HepG2 (cell line): Measurements from ENCODE around the gene GLDC. TPM values are rescaled to one million over a fixed set of nuclear protein-coding genes. Genes with fewer than 3 reads are reported as not detected.

Source experiments
- ATAC-seq: fragments of 200-7000 bp; cut with Tn5 transposase; 3 replicates; pipeline ENCODE4 v1.9.1; 2020; ENCODE audit warnings: mild to moderate bottlenecking, moderate library complexity
- BruUV-seq: library from RNA; stranded (reverse); fragments of 400-500 nt; replicated peaks from 2 replicates; lab custom pipeline; 2021; lab: Mats Ljungman, UMichigan
- CTCF ChIA-PET: fragments of 300-600 bp; formaldehyde crosslinking; extraction: SDS; loops from one replicate; lab custom pipeline; 2021; ENCODE audit warnings: low total read pairs, inconsistent platforms, low intra/inter-chr PET ratio; lab: Yijun Ruan, JAX
- POLR2A ChIA-PET: fragments of 350-600 bp; sonication (Branson Sonifier 250); formaldehyde crosslinking; loops from one replicate; lab custom pipeline; 2020; ENCODE audit warnings: antibody characterized with exemption, inconsistent platforms; lab: Yijun Ruan, JAX
- DNase-seq: peaks from one replicate; pipeline ENCODE4 v3.0.0-alpha.2; 2015; ENCODE audit warnings: low spot score
- FAIRE-seq: peaks from 3 replicates; lab custom pipeline; 2011; peaks lifted over from hg19 to GRCh38; lab: Jason Lieb, UNC
- H2AFZ ChIP-seq: one replicate; pipeline ENCODE4 v1.6.1; 2011; ENCODE audit warnings: low read length, inconsistent platforms
- H3K27ac ChIP-seq: fragments of 300-600 bp; 3 replicates; pipeline ENCODE4 v1.8.0; 2011; ENCODE audit warnings: mixed run types, mild to moderate bottlenecking, mixed read lengths, low read length, inconsistent platforms; ENCODE audit not compliant: insufficient read depth; ENCODE audit errors: extremely low read length
- H3K27me3 ChIP-seq, 2 experiments: fragments of 200-600 bp in 1 of 2; 2 replicates in 1 of 2; 3 replicates in 1 of 2; pipeline versions ENCODE4 v1.6.0 to v1.8.0; 2011; ENCODE audit warnings: low read length in 2 of 2, mild to moderate bottlenecking in 2 of 2, moderate library complexity in 2 of 2, inconsistent platforms in 1 of 2; ENCODE audit not compliant: insufficient read depth in 2 of 2, control insufficient read depth in 1 of 2
- H3K36me3 ChIP-seq, 2 experiments: fragments of 200-600 bp in 1 of 2; replicated peaks in 1 of 2; 2 replicates in 1 of 2; 3 replicates in 1 of 2; pipeline versions ENCODE4 v1.5.1 to v1.8.0; 2011; ENCODE audit warnings: low read length in 2 of 2, inconsistent platforms in 1 of 2; ENCODE audit not compliant: insufficient read depth in 2 of 2, control insufficient read depth in 1 of 2
- H3K4me1 ChIP-seq: 2 replicates; pipeline ENCODE4 v1.5.1; 2012; ENCODE audit warnings: low read length, inconsistent platforms; ENCODE audit not compliant: insufficient read depth
- H3K4me2 ChIP-seq: 2 replicates; pipeline ENCODE4 v1.6.0; 2011; ENCODE audit warnings: low read depth, low read length, inconsistent platforms
- H3K4me3 ChIP-seq, 3 experiments: fragments of 200-600 bp in 1 of 3; sonication (generic), shearing (Covaris generic) in 1 of 3; replicated peaks in 1 of 3; 2 replicates each; pipeline ENCODE4 v1.5.1; 2011 to 2016; ENCODE audit warnings: low read length in 3 of 3, inconsistent platforms in 2 of 3, low read depth in 2 of 3, mild to moderate bottlenecking in 2 of 3, control low read depth in 1 of 3, mixed read lengths in 1 of 3; ENCODE audit not compliant: insufficient read depth in 1 of 3
- H3K79me2 ChIP-seq: one replicate; pipeline ENCODE4 v1.6.1; 2011; ENCODE audit warnings: low read length, inconsistent platforms; ENCODE audit not compliant: insufficient read depth
- H3K9ac ChIP-seq: 2 replicates; pipeline ENCODE4 v1.6.0; 2011; ENCODE audit warnings: mild to moderate bottlenecking, low read depth, low read length, inconsistent platforms; ENCODE audit not compliant: insufficient read depth
- H3K9me3 ChIP-seq: 2 replicates; pipeline ENCODE4 v1.5.1; 2012; ENCODE audit warnings: mild to moderate bottlenecking, low read length
- H4K20me1 ChIP-seq: 2 replicates; pipeline ENCODE4 v1.6.0; 2011; ENCODE audit warnings: inconsistent platforms, mild to moderate bottlenecking, low read length, moderate library complexity; ENCODE audit not compliant: insufficient read depth
- ATF7-NPFF ChIP-seq: sonication (generic); formaldehyde crosslinking; IDR thresholded peaks from 2 replicates; pipeline ENCODE4 v1.8.1; 2023; ENCODE audit warnings: mild to moderate bottlenecking, low read depth, missing genetic modification reagents, moderate library complexity
- GATA4 ChIP-seq: sonication (generic); IDR thresholded peaks from 2 replicates; pipeline ENCODE4 v1.6.1; 2016; ENCODE audit warnings: antibody characterized with exemption, low read depth, borderline replicate concordance
- MAFF ChIP-seq: IDR thresholded peaks from 2 replicates; pipeline ENCODE4 v1.6.1; 2011; ENCODE audit warnings: low read depth, low read length, improper control_type of control experiment
- MEF2D ChIP-seq: sonication (generic); formaldehyde crosslinking; IDR thresholded peaks from 2 replicates; pipeline ENCODE4 v1.5.1; 2020; ENCODE audit warnings: mild to moderate bottlenecking, missing genetic modification reagents
- SMAD1 ChIP-seq: sonication (generic); formaldehyde crosslinking; IDR thresholded peaks from 2 replicates; pipeline ENCODE4 v1.4.0; 2020; ENCODE audit warnings: missing genetic modification reagents, low read depth, mild to moderate bottlenecking, borderline replicate concordance
- SNAPC2 ChIP-seq: sonication (generic); formaldehyde crosslinking; IDR thresholded peaks from 2 replicates; pipeline ENCODE4 v1.8.1; 2022; ENCODE audit warnings: mild to moderate bottlenecking, missing genetic modification reagents
- THAP8 ChIP-seq: sonication (generic); formaldehyde crosslinking; IDR thresholded peaks from 2 replicates; pipeline ENCODE4 v1.5.1; 2020; ENCODE audit warnings: missing genetic modification reagents, mild to moderate bottlenecking, borderline replicate concordance
- U2AF2 ChIP-seq: fragments of 200-400 bp; formaldehyde crosslinking; IDR thresholded peaks from 2 replicates; pipeline ENCODE4 v1.6.1; 2017; ENCODE audit warnings: low read depth, mild to moderate bottlenecking, low read length
- ZBTB33 ChIP-seq: sonication (generic); formaldehyde crosslinking; IDR thresholded peaks from 2 replicates; pipeline ENCODE4 v1.4.0; 2020; ENCODE audit warnings: missing genetic modification reagents
- ZMYM4 ChIP-seq: sonication (generic); formaldehyde crosslinking; IDR thresholded peaks from 2 replicates; pipeline ENCODE4 v1.8.1; 2023; ENCODE audit warnings: mild to moderate bottlenecking, missing genetic modification reagents
- ZNF274 ChIP-seq: sonication (generic); formaldehyde crosslinking; IDR thresholded peaks from 2 replicates; pipeline ENCODE4 v1.5.1; 2020; ENCODE audit warnings: mild to moderate bottlenecking, missing genetic modification reagents
- ZNF331 ChIP-seq: sonication (generic); formaldehyde crosslinking; IDR thresholded peaks from 2 replicates; pipeline ENCODE4 v1.4.0; 2020; ENCODE audit warnings: missing genetic modification reagents
- WGBS: methylation state at CpG from one replicate; pipeline ENCODE4 v1.1.6; 2017; ENCODE audit warnings: low lambda C conversion rate; 5-methylcytosine and 5-hydroxymethylcytosine counted together
- in situ Hi-C: cut with HindIII; loops from 2 replicates; pipeline ENCODE4 v1.10.0; 2017; ENCODE audit warnings: low pct_unique_long_range_greater_than_20kb; ENCODE audit not compliant: extremely low pct_ligation_motif_present
- intact Hi-C: fragments of 100-400 bp; cut with micrococcal nuclease; formaldehyde crosslinking; loops from one replicate; pipeline ENCODE4 v1.10.0; 2022; ENCODE audit not compliant: unreplicated experiment
- polyA plus RNA-seq, 8 experiments: library from polyadenylated mRNA; depleted of rRNA in 3 of 8; stranded (reverse) in 7 of 8; unstranded in 1 of 8; fragments of >200 nt; fragmentation: Illumina TruSeq in 4 of 8; extraction: Trizol in 4 of 8; gene quantifications; 2 replicates each; pipeline versions ENCODE4 v1.2.1 to v1.2.3, GENCODE V29; 2011 to 2016; ENCODE audit warnings: low read depth in 4 of 8, missing spikeins in 1 of 8, mixed read lengths in 1 of 8; ENCODE audit not compliant: insufficient read depth in 1 of 8
- total RNA-seq, 5 experiments: library from RNA; depleted of rRNA; stranded (reverse); fragments of >200 nt; fragmentation: Illumina TruSeq; extraction: Trizol; gene quantifications; 2 replicates each; pipeline ENCODE4 v1.2.3, GENCODE V29; 2016; ENCODE audit warnings: low read depth in 1 of 5

Gene GLDC
- total and polyA plus RNA-seq, 2 of the 13 experiments (the other 11 are each of a cell fraction or from before 2014, with no cell fraction given), result 59.3 to 115 TPM

GRCh38 chr9:6522263-6522662 lies 123.3 kb downstream of the GLDC start:
- intact Hi-C loops (no loop called here), in situ Hi-C loops (no loop called here)
- Histone ChIP-seq H3K9me3 (no peaks in the 10 kb centered on the region), H2AFZ (no peak overlapping the region), H3K4me1 (no peaks in the 10 kb centered on the region), H3K4me2 (no peak overlapping the region), H3K36me3 (no peaks in the 10 kb centered on the region), H3K4me3 (no peak overlapping the region), H3K9ac (no peak overlapping the region), H3K79me2 (no peaks in the 10 kb centered on the region), H3K27ac (no peak overlapping the region), H4K20me1 (no peaks in the 10 kb centered on the region)
- BruUV-seq, result no TSS peak
- 95% methylated on average over 4 of the region's 4 CpGs for WGBS
- ATAC-seq (no peak), FAIRE-seq (no peak), DNase-seq (no peak)
- POLR2A ChIA-PET, result no interaction called here
- CTCF ChIA-PET, result no interaction called here
- TF ChIP-seq U2AF2 (no peak), ZMYM4 (CRISPR knock-in tag) (no peak), ZNF331 (no peak), ZBTB33 (CRISPR knock-in tag) (no peak), THAP8 (CRISPR knock-in tag) (no peak), ZNF274 (CRISPR knock-in tag) (no peak), ATF7-NPFF (CRISPR knock-in tag) (no peak), MAFF (no peak), SMAD1 (CRISPR knock-in tag) (no peak), SNAPC2 (CRISPR knock-in tag) (no peak), GATA4 (no peak), MEF2D (CRISPR knock-in tag) (no peak)
- TF ChIP-seq, all 625 proteins: peak for 0
- H3K27me3 ChIP-seq, result no peaks in the 10 kb centered on the region
